Astrocyte (in vitro differentiated cells and primary cell): ENCODE measurements around the gene BAHCC1.

ENCODE experiments used
- CTCF ChIP-seq: IDR thresholded peaks from 2 replicates; pipeline ENCODE4 v1.5.1; 2011; ENCODE audit warnings: low read depth, mild to moderate bottlenecking, inconsistent platforms, low read length, moderate library complexity; ENCODE audit not compliant: insufficient read depth
- EZH2 ChIP-seq: IDR thresholded peaks from 2 replicates; pipeline ENCODE4 v1.6.1; 2012; ENCODE audit warnings: mild to moderate bottlenecking, low read length, inconsistent platforms; ENCODE audit not compliant: insufficient read depth

- no peak for TF ChIP-seq CTCF
- no peak for TF ChIP-seq EZH2
Measured at GRCh38 chr17:81394921-81395599, at the start of gene BAHCC1.
